ENCODE results near the gene SLC44A2. TPM values are rescaled to one million over a fixed set of nuclear protein-coding genes. Genes with fewer than 3 reads are reported as not detected.
"Not testable (repeated sequence)": the region's sequence is repeated elsewhere in the genome, so short reads cannot be mapped to it uniquely, and the experiment has no call there.

The SLC44A2 gene
- total RNA-seq, 2 donors from 2014 or later: 47.5 to 56.4 TPM

- H3K27ac ChIP-seq: no peak overlapping the region
- WGBS, 2 donors: 52 to 56% methylated on average over 14 of the region's 14 CpGs
- ATAC-seq: no peak
- DNase-seq: no peak
- no peaks in the 10 kb centered on the region for H3K36me3 ChIP-seq (replicated peaks in 1 of 2; ENCODE audit: insufficient read depth in 1 of 2, low read depth in 2 of 2)
- H3K9me3 ChIP-seq: no peaks in the 10 kb centered on the region
- no peaks in the 10 kb centered on the region for H3K27me3 ChIP-seq
- intact Hi-C loops (cut with DNase I): no loop called here
- no peak for TF ChIP-seq POLR2A (IDR thresholded peaks at IDR 0.05)
- TF ChIP-seq CTCF (IDR thresholded peaks at IDR 0.05): no peak
- no peak overlapping the region for H3K4me3 ChIP-seq
- peaks cover 29% of the 10 kb centered on the region for H3K4me1 ChIP-seq
Measured at GRCh38 chr19:10662384-10663251, 37.3 kb downstream of the SLC44A2 start.

GRCh38 chr19:10663252-10663563 lies 37.9 kb downstream of the SLC44A2 start:
- ATAC-seq; intact Hi-C loops (cut with DNase I): not testable (repeated sequence)

GRCh38 chr19:10667867-10668266 lies 42.5 kb downstream of the SLC44A2 start:
- DNase-seq (no peak), ATAC-seq (no peak)
- Histone ChIP-seq H3K36me3 (replicated peaks in 1 of 2; ENCODE audit: insufficient read depth in 1 of 2, low read depth in 2 of 2) (peaks cover 5 to 13% of the 10 kb centered on the region in 2 donors), H3K27ac (no peak overlapping the region), H3K4me3 (no peak overlapping the region), H3K4me1 (peaks cover 12% of the 10 kb centered on the region), H3K27me3 (no peaks in the 10 kb centered on the region), H3K9me3 (no peaks in the 10 kb centered on the region)
- intact Hi-C loops (cut with DNase I): no loop called here
- WGBS, 2 donors: 70 to 77% methylated on average over 4 to 6 of the region's 6 CpGs
- TF ChIP-seq POLR2A (IDR thresholded peaks at IDR 0.05): no peak
- TF ChIP-seq CTCF (IDR thresholded peaks at IDR 0.05): no peak

More at GRCh38 chr19:10663252-10663563, 37.9 kb downstream of the SLC44A2 start:
- H3K9me3 ChIP-seq; H3K27me3 ChIP-seq; DNase-seq; H3K27ac ChIP-seq; H3K36me3 ChIP-seq (replicated peaks in 1 of 2; ENCODE audit: insufficient read depth in 1 of 2, low read depth in 2 of 2); H3K4me3 ChIP-seq: not testable (repeated sequence)
- peaks cover 27% of the 10 kb centered on the region for H3K4me1 ChIP-seq
- WGBS, 2 donors: 94 to 96% methylated on average over 16 of the region's 16 CpGs

- WGBS, 2 donors: 75 to 76% methylated on average over 6 of the region's 6 CpGs
- TF ChIP-seq CTCF (IDR thresholded peaks at IDR 0.05): no peak
- no peak overlapping the region for H3K27ac ChIP-seq
- H3K4me3 ChIP-seq: no peak overlapping the region
- ATAC-seq (no peak), DNase-seq (no peak)
- peaks cover 5 to 16% of the 10 kb centered on the region in 2 donors for H3K36me3 ChIP-seq (replicated peaks in 1 of 2; ENCODE audit: insufficient read depth in 1 of 2, low read depth in 2 of 2)
- no peaks in the 10 kb centered on the region for H3K9me3 ChIP-seq
- H3K27me3 ChIP-seq: no peaks in the 10 kb centered on the region
- H3K4me1 ChIP-seq: peaks cover 6% of the 10 kb centered on the region
- intact Hi-C loops (cut with DNase I): no loop called here
Measured at GRCh38 chr19:10669246-10669645, 43.9 kb downstream of the SLC44A2 start.

- Histone ChIP-seq H3K27ac (no peak overlapping the region), H3K36me3 (replicated peaks in 1 of 2; ENCODE audit: insufficient read depth in 1 of 2, low read depth in 2 of 2) (peaks cover 5 to 16% of the 10 kb centered on the region in 2 donors), H3K9me3 (no peaks in the 10 kb centered on the region), H3K4me1 (peaks cover 6% of the 10 kb centered on the region), H3K27me3 (no peaks in the 10 kb centered on the region), H3K4me3 (no peak overlapping the region)
- 69 to 86% methylated on average over 1 of the region's 1 CpG for WGBS, 2 donors
- intact Hi-C loops (cut with DNase I): no loop called here
- no peak for TF ChIP-seq CTCF (IDR thresholded peaks at IDR 0.05)
- no peak for TF ChIP-seq POLR2A (IDR thresholded peaks at IDR 0.05)
- ATAC-seq (no peak), DNase-seq (no peak)
Measured at GRCh38 chr19:10670182-10670581, 44.8 kb downstream of the SLC44A2 start.

Measured in body of pancreas (tissue), 4 donors.